ENCODE measurements around the gene SLC29A4.
"Not testable (repeated sequence)": the region's sequence is repeated elsewhere in the genome, so short reads cannot be mapped to it uniquely, and the experiment has no call there.

The SLC29A4 gene

DNA sequence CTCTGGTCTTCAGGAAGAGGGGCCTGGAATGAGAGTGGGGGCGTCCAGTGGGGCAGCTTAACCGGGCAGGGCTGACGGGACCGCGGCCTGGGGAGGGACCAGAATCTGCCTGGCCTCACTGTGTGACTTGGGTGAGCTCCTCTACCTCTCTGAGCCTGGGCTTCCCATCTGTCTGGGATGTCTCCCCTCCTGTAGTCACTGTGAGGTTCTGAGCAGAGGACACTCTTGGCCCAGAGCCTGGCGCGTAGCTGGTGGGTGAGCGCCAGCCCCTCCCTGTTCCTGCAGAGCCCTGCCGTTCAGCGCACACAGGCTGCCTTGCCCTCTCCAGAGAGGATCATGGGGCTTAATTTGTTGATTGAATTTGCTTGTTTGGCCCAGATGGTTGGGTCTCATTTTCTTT lies 7.2 kb upstream of the SLC29A4 start:
- not testable (repeated sequence) for DNase-seq

- DNase-seq, result not testable (repeated sequence)
Observed at GRCh38 chr7:5276123-5276522, 6.6 kb upstream of the SLC29A4 start.

DNA sequence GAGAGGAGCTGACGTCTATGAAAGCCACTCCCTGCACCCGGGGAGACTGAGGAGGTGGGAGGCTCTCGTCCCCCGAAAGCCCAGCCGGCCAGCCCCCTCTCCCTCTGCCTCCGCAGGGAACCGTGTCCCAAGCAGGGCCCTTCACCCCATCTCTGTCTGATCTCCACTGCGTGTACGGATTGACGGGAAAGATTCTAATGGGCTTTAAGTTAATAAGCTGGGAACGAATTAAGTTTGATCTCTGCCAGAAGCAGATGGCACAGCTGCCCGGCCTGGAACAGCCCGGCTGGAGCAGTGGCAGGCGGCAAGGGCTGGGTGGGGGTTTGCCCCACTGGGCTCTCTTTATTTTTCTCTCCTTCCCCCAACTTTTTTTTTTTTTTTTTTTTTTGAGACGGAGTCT lies 6.1 kb upstream of the SLC29A4 start:
- no peak for DNase-seq

DNA sequence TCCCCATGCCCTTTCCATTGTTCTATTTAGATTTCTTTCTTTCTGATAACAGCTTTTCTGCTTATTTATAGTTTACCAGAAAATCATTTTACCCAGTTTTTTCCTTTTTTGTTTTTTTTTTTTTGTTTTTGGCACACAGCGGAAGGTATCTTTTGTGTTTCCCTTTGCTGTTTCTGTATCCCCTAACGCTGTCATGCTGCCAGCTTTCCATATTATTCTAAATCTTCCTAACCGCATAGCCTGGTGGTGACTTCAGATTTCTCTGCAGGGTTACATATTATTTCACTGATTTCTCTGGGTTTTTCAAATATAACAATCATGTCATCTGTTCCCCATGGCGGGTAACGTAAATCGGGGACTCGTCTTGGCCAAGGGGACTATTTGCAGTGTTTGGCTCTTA lies 4.0 kb upstream of the SLC29A4 start:
- no peak for DNase-seq

DNA sequence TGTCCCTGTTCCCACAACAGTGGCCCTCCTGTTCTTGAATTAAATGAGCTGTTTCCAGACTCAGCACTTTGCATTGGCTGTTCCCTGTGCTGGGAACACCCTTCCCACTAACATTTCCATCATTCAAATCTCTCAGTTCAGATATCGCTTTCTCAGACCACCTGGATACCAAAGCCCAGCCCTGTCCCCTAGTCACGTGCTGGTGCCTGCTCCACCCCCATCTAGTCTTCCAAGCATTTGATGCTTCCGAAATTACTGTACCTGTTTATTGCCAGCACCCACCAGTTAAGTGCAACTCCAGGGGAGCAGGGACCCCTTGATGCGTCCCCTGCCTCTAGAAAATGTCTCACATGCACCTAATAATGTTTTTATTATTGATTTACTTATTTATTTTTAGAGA lies 3.0 kb upstream of the SLC29A4 start:
- no peak for DNase-seq

DNA sequence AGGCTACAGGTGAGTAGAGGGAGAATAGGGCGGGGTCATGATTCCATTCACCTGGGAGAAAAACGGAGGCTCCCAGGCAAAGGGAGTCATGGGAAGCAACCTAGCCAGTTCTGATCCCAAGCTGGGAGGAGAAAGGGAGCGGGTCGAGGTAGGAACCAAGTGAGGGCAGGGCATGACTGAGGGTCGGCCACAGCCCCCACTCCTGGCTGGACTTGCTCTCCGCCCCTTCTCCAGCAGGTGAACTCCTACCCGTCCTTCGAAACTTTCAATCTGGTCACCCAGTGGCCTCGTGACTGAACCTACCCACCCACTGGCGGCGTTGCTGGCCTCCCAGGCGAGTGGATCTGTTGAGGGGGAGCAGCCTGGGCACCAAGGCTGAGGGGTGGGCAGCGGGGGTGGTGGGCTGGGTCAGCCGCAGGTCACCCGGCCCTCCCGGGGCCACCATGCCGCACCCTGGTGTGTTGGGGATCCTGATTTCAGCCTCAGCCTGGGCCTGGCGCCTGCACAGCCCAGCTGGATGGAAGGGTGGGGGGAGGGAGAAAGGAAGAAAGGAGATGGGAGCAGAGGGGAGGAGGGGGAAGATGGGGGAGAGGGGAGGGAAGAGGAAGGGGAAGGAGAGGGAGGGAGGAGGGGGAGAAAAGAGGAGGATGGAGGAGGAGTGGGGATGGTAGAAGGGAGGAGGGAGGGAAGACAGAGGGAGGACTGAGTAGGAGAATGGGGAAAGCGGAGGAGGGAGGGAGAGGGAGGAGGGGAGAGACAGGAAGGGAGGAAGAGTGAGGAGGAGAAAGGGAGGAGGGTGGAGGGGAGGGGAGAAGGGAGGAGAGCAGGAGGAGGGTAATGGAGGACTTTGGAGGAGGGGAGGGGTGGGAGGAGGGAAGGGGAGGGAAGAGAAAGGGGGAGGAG lies 894 bp upstream of the SLC29A4 start:
- DNase-seq, result not testable (repeated sequence)

DNA sequence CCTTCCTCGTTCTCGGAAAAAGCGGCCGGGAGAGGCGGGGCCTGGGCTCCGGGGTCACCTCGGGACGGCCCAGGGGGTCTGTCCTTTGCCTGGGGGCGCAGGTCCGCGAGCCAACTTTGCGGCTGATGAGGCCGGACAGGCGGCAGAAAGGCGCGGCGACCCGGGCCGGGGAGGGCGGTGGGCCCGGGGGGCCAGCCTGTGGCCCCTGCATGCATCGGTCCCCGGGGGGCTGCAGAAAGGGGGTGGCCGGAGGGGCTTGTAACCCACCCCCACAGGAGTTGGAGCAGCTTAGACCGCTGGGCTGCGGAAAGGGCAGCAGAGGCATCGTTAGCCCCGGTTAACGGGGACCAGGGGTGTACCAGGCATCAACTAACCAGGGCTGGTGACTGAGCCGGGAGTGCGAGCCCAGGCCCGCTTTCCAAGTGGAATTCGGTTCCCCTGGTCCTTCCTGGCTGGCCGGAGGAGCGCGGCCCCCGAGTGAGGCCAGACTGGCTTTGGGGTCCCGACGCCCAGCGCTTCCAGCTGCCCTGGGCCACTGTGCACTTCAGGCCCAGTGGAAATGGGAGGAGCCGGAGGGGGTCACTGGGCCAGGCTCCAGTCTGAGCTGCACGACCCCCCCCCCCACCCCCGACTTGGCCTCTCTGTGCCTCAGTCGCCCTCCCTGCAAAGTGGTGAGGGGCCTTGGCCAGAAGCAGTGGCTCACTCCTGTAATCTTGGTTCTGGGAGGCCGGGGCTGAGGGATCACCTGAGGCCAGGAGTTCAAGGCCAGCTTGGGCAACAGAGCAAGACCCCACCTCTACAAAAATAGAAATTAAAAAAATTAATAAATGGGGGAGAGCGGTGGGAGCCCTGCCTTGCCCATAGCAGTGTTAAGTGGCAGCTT lies 919 bp downstream of the SLC29A4 start:
- DNase-seq, result no peak

- peak; percentile 83 for DNase-seq
Observed at GRCh38 chr7:5284304-5285281, 1.9 kb downstream of the SLC29A4 start.

- no peak for DNase-seq
Observed at GRCh38 chr7:5286933-5287332, 4.2 kb downstream of the SLC29A4 start.

DNA sequence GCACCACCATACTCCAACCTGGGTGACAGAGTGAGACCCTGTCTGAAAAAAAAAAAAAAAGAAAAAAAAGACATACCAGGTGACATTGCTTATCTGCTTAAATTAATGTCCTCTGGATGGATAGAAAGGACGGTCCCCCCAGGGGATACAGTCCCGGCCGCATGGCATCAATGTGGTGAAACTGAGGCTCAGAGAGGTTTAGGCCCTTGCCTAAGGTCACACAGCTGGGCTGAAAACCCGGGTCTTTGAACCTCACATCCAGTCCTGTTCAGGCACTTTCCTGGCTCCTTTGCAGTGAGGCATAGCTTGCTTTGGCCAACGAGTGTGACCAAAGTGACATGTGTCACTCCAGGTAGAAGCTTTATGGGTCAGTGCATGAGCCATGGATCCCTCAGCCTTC lies 4.6 kb downstream of the SLC29A4 start:
- DNase-seq, result not testable (repeated sequence)

- no peak for DNase-seq
Observed at GRCh38 chr7:5287802-5288201, 5.1 kb downstream of the SLC29A4 start.

DNA sequence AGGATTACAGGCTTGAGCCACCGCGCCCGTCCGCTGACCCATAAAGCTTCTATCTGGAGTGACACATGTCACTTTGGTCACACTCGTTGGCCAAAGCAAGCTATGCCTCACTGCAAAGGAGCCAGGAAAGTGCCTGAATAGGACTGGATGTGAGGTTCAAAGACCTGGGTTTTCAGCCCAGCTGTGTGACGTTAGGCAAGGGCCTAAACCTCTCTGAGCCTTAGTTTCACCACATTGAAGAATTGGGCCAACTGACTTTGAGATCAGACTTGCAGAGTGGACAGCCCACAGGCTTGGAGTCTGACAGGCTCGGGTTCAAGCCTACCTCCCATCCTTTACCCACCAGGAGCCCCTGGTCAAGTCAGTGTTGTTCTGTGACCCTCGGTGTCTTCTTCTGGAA lies 5.8 kb downstream of the SLC29A4 start:
- not testable (repeated sequence) for DNase-seq

DNA sequence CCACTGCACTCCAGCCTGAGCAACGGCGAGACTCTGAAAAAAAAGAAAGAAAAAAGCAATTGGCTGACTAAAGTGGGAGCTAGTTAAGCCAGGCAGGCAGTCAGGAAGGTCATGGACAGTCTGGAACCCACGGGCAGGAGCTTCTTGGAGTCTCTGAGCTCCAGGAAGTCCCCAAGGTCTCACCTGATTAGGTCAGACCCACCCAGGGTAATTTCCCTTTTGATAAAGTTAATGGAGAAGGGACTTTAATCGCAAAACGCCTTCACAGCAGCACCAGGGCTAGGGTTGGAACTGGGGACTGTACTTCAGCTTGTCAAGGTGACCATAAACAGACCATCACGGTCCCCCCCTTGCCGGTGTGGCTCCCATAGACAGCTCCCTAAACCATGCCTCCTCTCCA lies 6.6 kb downstream of the SLC29A4 start:
- no peak for DNase-seq

- DNase-seq, result no peak
Observed at GRCh38 chr7:5291301-5291700, 8.6 kb downstream of the SLC29A4 start.

- not testable (repeated sequence) for DNase-seq
Observed at GRCh38 chr7:5291711-5292335, 9.1 kb downstream of the SLC29A4 start.

DNA sequence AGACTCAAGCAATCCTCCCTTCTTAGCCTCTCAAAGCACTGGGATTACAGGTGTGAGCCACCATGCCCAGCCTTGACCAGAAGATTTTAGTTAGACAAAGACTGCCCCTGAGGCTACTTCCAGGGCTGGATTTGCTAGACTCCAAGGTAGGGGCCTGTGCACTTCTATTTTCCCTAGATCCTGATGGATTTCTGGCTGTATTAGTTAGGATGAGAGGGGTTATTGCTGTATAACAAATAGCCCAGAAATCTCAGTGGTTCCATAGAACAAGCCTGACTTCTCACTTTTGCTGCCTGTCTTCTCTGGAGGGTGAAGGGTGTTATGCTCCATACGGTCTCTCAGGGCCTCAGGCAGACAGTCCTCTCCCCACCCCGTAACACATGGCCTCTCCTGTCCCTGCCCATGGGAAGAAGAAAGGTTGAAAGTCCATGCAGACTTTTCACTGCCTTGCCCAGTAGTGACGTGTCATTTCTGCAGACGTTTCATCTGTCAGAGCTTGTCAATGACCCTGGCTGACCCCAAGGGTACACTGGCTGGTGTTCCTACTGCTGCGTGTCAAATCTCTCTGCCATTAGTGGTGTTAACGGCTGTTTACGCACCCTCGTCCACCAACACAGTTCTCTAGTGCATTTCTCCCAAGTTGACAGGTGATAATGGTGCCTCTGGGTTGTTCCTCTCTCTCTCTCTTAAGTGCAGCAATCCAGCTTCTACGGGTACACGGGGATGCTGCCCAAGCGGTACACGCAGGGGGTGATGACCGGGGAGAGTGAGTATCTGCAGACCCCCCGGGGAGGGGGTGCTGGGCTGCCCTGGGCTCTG lies 11.6 kb downstream of the SLC29A4 start:
- no peak for DNase-seq

DNA sequence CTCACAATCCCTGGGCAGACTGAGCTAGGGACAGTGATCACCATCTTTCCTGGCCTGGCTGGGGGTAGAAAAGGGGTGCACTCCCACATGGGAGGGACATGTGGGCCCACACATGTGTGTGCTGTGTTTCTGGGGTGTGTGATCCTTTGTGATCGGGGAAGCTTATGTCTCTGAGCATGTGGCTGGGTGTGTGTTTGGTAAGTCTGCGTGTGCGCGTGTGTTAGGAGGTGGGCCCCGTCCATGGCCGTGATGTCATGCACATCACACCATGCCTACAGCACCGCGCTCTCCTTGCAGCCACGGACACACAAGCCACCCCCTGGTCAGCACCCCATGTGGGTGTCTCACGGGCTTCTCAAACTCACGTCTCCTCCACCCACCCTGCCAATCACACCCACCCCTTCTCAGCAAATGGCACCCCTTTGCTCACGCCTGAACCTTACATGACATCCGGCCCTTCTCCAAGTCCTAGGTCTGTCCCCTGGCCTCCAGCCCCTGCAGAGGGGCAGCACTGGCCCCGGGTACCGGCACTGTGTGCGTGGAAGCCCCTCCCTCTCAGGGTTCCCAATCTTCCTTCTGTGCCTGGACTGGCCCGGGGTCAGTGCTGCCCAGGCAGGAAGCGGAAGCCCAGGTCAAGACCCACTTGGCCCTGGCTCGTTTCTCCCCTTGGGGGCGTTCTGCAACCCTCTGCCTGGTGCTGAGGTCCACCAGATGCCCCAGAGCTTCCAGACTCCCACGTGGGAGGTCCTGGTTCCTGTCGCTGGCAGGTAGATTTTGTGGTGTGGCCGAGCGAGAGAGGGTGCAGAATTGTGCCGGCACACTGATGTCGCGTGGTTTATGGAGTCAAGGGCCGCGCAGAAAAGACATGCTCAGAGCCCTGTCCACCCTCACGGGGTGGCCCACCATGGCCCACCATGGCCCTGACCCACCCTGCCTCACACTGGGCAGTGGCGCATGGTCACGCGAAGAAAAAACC lies 12.6 kb downstream of the SLC29A4 start:
- DNase-seq, result no peak

GRCh38 chr7:5296015-5296610 lies 13.4 kb downstream of the SLC29A4 start:
- no peak for DNase-seq

GRCh38 chr7:5296611-5297226 lies 14.0 kb downstream of the SLC29A4 start:
- DNase-seq, result no peak
